UCSD-AML1 (cell line): ENCODE results near the gene KLRC2.
"Not testable (repeated sequence)": the region's sequence is repeated elsewhere in the genome, so short reads cannot be mapped to it uniquely, and the experiment has no call there.

Experiments
- DNase-seq: peaks from one replicate; lab custom pipeline; 2025; ENCODE audit not compliant: unreplicated experiment; lab: John Stamatoyannopoulos, UW

The KLRC2 gene

DNA sequence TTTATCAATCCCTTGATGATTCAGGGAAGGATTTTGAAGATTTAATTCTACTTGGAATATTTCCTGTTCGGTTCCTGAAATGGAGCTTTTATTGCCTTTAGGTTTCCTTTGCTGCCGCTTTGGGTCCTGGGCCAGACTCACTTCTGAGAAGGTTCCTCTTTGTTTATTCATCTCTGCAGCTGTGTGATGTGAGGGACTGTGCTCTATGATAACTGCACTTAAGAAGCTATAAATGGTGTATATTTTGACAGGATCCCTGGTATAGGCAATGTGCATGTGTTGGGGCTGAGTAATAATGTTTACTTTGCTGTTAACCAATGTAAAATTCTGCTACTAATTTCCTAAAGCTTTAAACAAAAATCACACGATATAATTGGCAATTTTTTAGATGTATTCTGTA lies at the start of gene KLRC2:
Gene KLRC2, minus strand, starts transcription at position 195 of the 400 bp plus-strand sequence. Its CDS starts 24 bp downstream, at position 171.
- not testable (repeated sequence) for DNase-seq

DNA sequence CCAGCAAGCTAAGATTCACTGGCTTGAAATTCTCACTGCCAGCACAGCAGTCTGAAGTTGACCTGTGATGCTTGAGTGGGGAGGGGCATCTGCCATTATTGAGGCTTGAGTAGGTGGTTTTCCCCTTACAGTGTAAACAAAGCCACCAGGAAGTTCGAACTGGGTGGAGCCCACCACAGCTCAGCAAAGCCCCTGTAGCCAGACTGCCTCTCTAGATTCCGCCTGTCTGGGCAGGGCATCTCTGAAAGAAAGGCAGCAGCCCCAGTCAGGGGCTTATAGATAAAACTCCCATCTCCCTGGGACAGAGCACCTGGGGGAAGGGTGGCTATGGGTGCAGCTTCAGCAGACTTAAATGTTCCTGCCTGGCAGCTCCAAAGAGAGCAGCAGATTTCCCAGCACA lies 46.1 kb upstream of the KLRC2 start:
- DNase-seq: not testable (repeated sequence)

DNA sequence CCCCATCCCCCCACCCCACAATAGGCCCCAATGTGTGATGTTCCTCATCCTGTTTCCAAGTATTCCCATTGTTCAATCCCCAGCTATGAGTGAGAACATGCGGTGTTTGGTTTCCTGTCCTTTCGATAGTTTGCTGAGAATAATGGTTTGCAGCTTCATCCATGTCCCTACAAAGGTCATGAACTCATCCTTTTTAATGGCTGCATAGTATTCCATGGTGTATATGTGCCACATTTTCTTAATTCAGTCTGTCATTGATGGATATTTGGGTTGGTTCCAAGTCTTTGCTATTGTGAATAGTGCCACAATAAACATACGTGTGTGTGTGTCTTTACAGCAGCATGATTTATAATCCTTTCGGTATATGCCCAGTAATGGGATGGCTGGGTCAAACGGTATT lies 37.0 kb upstream of the KLRC2 start:
- DNase-seq: not testable (repeated sequence)

DNA sequence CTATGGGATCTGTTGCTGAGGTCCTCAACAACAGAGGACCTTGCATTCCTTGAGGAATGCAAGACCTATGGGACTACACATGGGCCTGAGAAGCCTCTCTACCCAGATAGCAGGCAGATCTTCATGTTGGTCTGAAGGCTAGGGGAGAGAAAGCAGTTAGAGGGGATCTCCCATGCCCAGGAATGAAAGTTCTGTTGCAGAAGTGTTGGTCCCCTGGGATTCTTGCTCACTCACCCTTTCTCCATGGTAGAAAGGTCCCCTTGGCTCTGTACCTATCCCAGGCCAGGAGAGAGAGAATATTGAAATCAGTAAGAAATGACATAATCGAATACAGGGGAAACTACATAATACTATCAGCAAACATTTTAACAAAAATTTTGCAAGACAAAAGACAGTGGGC lies 33.9 kb upstream of the KLRC2 start:
- no peak for DNase-seq

DNA sequence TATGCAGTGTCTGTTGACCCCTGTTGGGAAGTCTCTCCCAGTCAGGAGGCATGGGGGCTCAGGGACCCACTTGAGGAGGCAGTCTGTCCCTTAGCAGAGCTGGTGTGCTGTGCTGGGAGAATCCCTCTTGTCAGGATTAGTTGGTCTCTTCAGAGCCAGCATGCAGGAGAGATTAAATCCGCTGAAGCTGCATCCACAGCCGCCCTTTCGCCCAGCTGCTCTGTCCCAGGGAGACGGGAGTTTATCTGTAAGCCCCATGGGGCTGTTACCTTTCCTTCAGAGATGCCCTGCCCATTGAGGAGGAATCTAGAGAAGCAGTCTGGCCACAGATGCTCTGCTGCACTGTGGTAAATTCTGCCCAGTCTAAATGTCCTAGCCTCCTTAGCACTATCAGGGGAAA lies 30.5 kb upstream of the KLRC2 start:
- no peak for DNase-seq

DNA sequence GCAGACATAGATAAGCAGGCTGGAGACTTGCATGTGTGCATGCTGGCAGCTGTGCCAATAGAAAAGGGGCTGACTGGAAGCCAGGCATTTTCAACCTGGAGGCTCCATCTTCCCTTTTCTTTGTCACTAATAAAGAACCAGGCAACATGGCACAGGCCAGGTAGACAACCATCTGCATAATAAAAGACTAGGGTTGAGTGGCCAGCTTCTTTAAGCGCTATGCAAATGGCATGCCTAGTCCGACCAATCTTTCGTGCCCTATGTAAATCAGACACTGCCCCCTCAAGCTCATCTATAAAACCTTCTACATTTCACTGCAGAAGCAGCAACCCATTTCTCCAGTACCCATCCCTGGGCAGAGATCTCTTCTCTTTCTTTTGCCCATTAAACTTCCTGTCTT lies 21.9 kb upstream of the KLRC2 start:
- no peak for DNase-seq

DNA sequence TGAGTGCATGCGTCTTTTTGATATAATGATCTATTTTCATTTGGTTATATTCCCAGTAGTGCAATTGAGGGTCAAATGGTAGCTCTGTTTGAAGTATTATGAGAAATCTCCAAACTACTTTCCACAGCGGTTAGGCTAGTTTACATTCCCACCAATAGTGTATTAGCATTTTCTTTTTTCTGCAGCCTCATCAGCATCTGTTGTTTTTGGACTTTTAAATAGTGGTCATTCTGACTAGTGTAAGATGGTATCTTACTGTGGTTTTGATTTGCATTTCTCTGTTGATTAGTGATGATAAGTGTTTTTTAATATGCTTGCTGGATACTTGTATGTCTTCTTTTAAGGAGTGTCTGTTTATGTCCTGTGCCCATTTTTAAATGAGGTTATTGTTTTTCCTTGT lies 21.0 kb upstream of the KLRC2 start:
- no peak for DNase-seq

DNA sequence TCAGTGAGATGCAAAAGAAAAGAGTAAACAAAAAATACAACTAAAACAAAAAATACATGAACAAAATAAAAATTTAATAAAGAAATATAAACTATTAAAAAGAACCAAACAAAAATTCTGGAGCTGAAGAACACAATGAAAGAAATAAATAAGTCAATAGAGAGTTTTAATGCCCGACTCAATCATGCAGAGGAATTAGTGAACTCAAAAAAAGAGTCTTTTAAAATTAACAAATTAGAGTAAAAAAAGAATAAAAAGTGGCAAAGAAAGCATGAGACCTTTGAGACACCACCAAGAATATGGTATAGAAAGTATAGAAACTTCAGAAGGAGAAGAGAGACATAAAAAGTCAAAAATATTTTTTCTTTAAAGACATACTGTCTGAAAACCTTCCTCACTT lies 20.0 kb upstream of the KLRC2 start:
- DNase-seq: no peak

DNA sequence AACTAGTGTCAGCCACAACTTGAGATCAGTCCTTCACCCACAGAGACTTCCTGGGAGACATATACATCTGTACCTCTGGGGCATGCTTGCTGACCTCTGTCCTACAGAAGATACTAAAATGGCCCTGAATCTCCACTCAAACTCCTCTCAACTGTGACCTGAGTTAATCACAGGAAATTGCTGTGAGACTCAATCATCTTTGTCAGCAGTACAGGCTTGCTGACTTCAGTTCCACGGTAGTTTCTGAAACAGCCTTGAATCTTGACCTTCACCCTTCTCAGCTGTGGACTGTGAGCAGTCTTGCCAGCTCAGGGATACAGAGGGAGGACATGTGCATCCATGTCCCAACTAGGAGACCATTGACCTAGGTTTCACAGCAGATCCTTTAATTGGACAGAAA lies 18.7 kb upstream of the KLRC2 start:
- DNase-seq: no peak

DNA sequence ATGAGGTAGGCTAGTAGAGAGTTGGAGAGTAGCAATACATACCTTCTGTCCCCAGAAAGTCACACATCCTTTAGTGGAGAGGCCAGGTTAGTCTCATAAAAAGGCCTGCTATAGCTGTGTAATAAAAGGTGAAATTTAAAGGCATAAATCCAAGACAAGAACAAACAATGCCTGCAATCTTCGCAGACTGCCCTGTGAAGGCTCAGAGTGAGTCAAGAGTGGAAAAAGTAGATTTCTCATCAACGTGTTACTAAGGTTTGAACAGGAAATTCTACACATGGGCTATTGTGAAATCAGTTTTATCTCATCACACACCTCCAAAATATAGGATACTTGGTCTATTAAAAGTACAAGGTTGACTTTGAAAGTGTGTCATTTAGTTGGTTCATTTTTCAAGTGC lies 17.3 kb upstream of the KLRC2 start, which contains the start of gene KLRC1:
Gene KLRC1, minus strand, starts transcription at position 222 of the 400 bp plus-strand sequence. CDS start 2,221 bp downstream, outside the sequence.
- no peak for DNase-seq

DNA sequence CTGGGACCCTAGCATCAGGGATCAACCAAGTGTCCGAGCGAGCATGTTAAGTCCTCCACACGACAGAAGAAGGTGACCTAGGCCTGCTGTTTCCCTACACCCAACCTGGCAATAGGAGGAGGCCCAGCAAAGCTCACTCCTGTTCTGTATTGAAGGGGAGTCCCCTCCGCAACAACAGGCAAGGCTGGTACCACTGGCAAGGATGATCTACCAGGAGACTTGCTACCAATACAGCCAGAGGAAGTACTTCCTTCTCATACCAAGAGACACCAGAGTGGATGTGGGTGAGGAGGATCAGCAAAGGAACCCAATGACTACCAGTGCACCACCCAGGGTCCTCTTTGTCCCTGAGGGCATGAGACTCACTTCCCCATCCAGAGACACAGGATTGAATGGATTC lies 12.4 kb upstream of the KLRC2 start:
- DNase-seq: no peak

DNA sequence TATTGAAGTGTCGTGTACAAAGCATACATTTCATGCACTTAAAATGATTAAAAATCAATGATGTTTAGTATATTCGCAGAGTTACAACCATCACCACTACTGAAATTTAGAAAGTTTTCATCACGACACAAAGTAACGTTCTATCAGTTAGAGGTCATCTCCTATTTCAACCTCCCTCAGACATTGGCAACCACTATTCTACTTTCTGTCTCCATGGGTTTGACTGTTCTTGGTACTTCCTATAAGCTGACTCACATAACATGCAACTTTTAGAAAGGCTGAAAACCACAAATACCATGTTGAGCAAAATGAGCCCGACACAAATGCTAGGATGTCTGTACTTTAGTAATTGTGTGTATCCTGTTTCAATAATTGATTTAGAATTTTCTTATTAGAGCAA lies 10.2 kb upstream of the KLRC2 start:
- DNase-seq: not testable (repeated sequence)

DNA sequence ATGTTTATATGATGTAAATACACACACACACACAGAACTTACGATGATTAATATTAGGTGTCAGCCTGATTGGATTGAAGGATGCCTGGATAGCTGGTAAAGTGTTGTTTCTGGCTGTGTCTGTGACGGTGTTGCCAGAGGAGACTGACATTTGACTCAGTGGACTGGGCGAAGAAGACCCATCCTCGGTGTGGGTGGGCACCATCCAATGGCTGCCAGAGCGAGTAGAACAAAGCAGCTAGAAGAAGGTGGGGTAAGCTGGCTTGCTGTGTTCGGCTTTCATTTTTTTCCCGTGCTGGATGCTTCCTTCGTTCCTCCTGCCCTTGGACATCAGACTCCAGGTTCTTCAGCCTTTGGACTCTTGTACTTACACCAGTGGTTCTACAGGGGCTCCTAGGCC lies 5.3 kb upstream of the KLRC2 start:
- not testable (repeated sequence) for DNase-seq

DNA sequence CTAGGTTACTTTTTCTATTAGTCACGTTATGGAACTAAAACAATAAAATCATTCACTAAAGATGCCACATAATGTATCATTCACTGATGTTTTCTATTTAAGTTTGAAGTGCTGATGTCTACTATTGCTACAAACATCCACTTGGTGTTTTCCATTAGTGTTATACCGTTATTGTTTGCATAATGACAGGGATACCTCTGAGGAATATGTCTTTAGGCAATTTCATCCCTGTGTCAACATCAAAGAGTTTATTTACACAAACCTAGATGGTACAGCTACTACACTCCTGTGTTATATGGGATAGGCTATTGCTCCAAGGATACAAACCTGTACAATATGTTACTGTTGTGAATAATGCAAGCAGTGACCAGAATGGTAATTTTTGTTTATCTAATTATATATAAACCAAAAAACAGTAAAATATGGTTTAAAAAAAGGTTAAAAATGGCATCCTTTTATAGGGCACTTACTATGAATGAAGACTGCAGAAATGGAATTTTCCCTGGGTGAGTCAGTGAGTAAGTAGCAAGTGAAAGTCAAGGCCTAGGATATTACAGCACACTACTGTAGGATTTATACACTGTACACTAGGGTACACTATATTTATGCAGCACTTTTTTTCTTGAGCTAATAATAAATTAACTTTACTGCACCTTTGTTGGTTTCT lies 3.9 kb upstream of the KLRC2 start:
- DNase-seq: not testable (repeated sequence)

DNA sequence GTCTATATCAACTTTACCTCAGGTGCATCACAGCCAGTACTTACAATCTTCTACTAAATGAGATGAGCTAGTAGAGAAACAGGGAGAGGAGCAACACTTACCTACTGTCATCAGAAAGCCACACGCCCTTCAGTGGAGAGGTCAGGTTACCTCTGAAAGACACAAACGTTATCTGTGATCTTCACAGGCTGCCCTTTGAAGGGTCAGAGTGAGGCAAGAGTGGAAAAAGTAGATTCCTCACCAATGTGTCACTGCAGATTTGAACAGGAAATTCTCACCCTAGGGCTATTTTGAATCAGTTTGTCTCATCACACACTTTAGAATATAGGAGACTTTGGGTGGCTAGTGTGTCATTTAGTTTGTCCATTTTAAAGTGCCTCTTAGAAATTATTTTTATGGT lies 1.8 kb upstream of the KLRC2 start:
- not testable (repeated sequence) for DNase-seq

DNA sequence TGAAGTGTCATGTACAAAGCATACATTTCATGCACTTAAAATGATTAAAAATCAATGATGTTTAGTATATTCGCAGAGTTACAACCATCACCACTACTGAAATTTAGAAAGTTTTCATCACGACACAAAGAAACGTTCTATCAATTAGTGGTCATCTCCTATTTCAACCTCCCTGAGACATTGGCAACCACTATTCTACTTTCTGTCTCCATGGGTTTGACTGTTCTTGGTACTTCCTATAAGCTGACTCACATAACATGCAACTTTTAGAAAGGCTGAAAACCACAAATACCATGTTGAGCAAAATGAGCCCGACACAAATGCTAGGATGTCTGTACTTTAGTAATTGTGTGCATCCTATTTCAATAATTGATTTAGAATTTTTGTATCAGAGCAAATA lies 5.2 kb downstream of the KLRC2 start:
- DNase-seq: not testable (repeated sequence)

DNA sequence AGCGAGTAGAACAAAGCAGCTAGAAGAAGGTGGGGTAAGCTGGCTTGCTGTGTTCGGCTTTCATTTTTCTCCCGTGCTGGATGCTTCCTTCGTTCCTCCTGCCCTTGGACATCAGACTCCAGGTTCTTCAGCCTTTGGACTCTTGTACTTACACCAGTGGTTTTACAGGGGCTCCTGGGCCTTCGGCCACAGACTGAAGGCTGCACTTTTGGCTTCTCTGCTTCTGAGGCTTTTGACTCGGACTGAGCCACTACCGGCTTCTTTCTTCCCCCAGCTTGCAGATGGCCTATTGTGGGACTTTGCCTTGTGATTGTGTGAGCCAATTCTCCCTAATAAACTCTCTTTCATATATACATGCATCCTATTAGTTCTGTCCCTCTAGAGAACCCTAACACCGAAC lies 9.9 kb downstream of the KLRC2 start:
- DNase-seq: not testable (repeated sequence)

DNA sequence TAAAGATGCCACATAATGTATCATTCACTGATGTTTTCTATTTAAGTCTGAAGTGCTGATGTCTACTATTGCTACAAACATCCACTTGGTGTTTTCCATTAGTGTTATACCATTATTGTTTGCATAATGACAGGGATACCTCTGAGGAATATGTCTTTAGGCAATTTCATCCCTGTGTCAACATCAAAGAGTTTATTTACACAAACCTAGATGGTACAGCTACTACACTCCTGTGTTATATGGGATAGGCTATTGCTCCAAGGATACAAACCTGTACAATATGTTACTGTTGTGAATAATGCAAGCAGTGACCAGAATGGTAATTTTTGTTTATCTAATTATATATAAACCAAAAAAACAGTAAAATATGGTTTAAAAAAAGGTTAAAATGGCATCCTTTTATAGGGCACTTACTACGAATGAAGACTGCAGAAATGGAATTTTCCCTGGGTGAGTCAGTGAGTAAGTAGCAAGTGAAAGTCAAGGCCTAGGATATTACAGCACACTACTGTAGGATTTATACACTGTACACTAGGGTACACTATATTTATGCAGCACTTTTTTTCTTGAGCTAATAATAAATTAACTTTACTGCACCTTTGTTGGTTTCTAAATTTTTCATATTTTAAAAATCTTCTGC lies 11.4 kb downstream of the KLRC2 start:
- not testable (repeated sequence) for DNase-seq

DNA sequence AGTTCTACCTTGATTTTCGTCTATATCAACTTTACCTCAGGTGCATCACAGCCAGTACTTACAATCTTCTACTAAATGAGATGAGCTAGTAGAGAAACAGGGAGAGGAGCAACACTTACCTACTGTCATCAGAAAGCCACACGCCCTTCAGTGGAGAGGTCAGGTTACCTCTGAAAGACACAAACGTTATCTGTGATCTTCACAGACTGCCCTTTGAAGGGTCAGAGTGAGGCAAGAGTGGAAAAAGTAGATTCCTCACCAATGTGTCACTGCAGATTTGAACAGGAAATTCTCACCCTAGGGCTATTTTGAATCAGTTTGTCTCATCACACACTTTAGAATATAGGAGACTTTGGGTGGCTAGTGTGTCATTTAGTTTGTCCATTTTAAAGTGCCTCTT lies 13.7 kb downstream of the KLRC2 start:
- not testable (repeated sequence) for DNase-seq

DNA sequence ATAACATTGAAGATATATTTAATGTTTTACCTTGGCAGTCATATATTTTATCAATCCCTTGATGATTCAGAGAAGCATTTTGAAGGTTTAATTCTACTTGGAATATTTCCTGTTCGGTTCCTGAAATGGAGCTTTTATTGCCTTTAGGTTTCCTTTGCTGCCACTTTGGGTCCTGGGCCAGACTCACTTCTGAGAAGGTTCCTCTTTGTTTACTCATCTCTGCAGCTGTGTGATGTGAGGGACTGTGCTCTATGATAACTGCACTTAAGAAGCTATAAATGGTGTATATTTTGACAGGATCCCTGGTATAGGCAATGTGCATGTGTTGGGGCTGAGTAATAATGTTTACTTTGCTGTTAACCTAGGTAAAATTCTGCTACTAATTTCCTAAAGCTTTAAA lies 15.5 kb downstream of the KLRC2 start, which contains the start of gene KLRC3:
Gene KLRC3, minus strand, starts transcription at position 262 of the 400 bp plus-strand sequence. Its CDS starts 45 bp downstream, at position 217.
- not testable (repeated sequence) for DNase-seq

DNA sequence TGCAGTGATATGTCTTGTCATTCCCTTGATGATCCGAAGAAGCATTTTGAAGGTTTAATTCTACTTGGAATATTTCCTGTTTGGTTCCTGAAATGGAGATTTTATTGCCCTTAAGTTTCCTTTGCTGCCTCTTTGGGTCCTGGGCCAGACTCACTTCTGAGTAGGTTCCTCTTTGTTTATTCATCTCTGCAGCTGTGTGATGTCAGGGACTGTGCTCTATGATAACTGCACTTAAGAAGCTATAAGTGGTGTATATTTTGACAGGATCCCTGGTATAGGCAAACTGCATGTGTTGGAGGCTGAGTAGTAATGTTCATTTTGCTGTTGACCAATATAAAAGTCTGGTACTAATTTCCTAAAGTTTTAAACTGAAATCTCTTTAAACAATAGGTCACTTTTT lies 26.4 kb downstream of the KLRC2 start, which contains the start of gene KLRC4:
Gene KLRC4, minus strand, starts transcription at position 366 of the 400 bp plus-strand sequence. Its CDS starts 182 bp downstream, at position 184.
- no peak for DNase-seq

DNA sequence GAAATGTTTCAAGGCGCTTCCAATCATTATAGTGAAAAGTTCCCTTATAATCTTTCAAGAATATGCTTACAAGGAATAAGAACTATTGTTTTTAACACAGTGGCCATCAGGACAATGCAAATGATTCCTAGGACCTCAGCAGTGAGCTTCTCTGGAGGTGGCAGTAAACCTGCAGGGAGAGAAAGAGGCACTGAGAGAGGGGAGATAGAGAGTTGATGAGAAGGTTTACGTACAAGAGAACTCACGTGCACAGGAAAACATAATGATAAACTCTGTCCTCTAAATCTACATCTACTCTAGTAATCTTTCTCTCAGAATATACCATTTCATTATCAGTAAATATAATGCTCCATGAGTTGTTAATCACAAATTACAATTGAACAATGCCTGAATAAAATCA lies 27.0 kb downstream of the KLRC2 start:
- no peak for DNase-seq
